Heart left ventricle (tissue), 13 donors: ENCODE measurements around the gene TPRKB.

Experiments used
- CTCF ChIP-seq, 12 donors: fragments of 200-600 bp; sonication (generic) in 4 of 12; IDR thresholded peaks; one replicate each; pipeline versions ENCODE4 v1.5.0 to v1.8.0; 2018 to 2022; ENCODE audit warnings: antibody characterized with exemption in 12 of 12, mild to moderate bottlenecking in 5 of 12
- POLR2A ChIP-seq, 2 donors: fragments of 450-650 bp; IDR thresholded peaks; one replicate each; pipeline ENCODE4 v1.6.1; 2017; ENCODE audit warnings: antibody characterized with exemption in 2 of 2, mild to moderate bottlenecking in 2 of 2, moderate library complexity in 2 of 2
- donor health status: ischemic (EF 13 %, LVEDD 7.1; RV severe dilation, severe dysfunction).
- donor health status: DM: no; HTN: yes; CAD: no.
- donor health status: DM: no; HTN: no; CAD: no.
- donor health status: ischemic (EF 25% LVEDD 6.9; RV normal size, moderate dysfunction).
- donor health status: ischemic (EF 25% LVEDD 5.7; RV mildly dilated, moderate dysfunction).
- donor health status: ischemic (EF 35%, LVEDD 5.7; RV mildly dilated, moderate dysfunction).
- donor health status: nonischemic (EF 11% LVEDD 7.7; RV severe dilation, severe dysfunction).
- donor health status: DM: yes; HTN: yes; CAD: no.
- donor health status: PGD.
- donor health status: ischemic (EF 29% LVEDD 5.4; RV normal size, mild dysfunction).
- donor health status: nonischemic (EF 23%, LVEDD 6.1; RV moderate dilation, normal function).

GRCh38 chr2:73746877-73747208 is 9.7 kb upstream of the TPRKB start:
- TF ChIP-seq CTCF (IDR thresholded peaks at IDR 0.05) (no peak), POLR2A (IDR thresholded peaks at IDR 0.05) (no peak)
